ENCODE results near the gene PHACTR3.

GRCh38 chr20:59721386-59721785, 117.0 kb downstream of the PHACTR3 start:
- no peak for TF ChIP-seq TAF1 (IDR thresholded peaks at IDR 0.05; ENCODE audit: low read depth)
- TF ChIP-seq CREB1 (IDR thresholded peaks at IDR 0.05; ENCODE audit: low read depth) = no peak
- TF ChIP-seq EP300 (IDR thresholded peaks at IDR 0.05; ENCODE audit: borderline replicate concordance) = no peak
- TF ChIP-seq MAX (IDR thresholded peaks at IDR 0.05) = no peak

Measured in Ishikawa (cell line).